Activated gamma-delta T cell (primary cell): ENCODE results near the gene GJE1.

Experiments used
- DNase-seq: peaks from one replicate; lab custom pipeline; 2025; lab: John Stamatoyannopoulos, UW

The GJE1 gene

GRCh38 chr6:142165227-142165626 is 32.5 kb downstream of the GJE1 start:
- no peak for DNase-seq

DNA sequence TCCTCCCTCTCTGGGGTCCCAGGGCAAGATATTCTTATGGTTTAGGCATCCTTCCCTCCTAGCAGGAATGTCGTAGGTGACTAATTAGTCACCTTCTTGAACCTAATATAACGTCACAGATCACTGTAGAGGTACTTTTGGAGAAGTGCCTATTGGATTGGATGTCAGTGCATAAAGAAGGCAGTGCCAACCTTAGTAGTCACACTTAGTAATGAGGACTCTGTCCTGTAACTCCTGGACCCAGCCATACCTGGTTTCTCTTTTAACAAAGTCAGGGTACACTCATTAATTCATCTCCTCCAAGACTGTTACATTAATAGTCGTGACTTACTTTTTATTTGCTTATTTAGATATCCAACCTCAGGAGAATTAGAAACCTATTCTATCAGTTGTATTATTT is 34.3 kb downstream of the GJE1 start:
- no peak for DNase-seq

GRCh38 chr6:142167486-142167885 is 34.8 kb downstream of the GJE1 start:
- DNase-seq: no peak

DNA sequence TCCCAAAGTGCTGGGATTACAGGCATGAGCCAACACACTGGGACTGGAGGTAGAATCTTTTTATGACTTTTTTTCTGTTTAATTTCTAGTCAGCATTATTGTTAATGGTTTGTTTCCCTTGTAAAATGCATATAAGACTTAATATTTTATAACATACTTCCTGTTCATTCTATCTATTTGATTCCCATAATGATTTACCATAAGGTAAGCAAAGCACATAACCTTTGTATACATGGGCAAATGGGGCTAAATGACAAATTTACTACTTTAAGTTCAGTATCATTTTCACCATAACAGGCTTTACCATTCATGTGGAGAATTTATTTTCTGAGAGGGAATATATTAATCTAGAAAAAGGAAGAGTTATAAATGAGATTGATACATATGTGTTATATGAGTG is 38.6 kb downstream of the GJE1 start:
- no peak for DNase-seq

GRCh38 chr6:142172758-142173157 is 40.0 kb downstream of the GJE1 start:
- DNase-seq: no peak

DNA sequence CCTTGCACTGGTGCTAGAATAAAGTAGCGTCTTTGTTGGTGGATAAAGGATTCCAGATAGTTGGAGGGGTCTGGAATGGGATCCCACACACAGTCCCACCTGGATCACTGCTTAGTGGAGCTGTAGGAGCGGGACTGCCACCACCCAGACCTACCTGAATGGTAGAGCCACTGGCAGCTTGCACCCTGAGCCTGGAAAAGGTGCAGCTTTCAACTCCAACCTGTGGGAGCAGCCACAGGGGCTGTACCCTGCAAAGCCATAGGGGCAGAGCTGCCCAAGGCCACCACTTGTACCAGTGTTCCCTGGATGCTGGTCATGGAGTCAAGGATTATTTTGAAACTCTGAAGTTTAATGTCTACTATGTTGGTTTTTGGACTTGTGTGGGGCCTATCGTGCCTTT is 41.3 kb downstream of the GJE1 start:
- DNase-seq: no peak

- DNase-seq: no peak
These were observed 42.0 kb downstream of the GJE1 start for GRCh38 chr6:142174703-142175102.

DNA sequence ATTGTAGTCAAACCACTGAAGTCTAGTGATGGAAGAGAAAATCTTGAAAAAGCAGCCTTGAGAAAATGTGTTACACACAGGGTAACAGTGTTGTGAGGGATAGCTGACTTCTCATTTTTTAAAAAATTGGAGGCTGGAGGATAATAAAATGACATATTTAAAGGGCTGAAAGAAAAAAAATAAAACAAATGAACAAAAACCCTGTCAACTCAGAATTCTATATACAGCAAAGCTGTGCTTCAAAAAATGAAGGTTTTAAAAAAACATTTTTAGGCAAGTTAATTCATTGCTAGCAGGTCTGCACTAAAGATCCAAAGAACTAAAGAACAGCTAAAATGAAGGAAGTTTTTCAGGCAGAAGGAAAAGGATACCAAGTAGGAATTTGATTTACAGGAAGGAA is 45.4 kb downstream of the GJE1 start:
- no peak for DNase-seq

DNA sequence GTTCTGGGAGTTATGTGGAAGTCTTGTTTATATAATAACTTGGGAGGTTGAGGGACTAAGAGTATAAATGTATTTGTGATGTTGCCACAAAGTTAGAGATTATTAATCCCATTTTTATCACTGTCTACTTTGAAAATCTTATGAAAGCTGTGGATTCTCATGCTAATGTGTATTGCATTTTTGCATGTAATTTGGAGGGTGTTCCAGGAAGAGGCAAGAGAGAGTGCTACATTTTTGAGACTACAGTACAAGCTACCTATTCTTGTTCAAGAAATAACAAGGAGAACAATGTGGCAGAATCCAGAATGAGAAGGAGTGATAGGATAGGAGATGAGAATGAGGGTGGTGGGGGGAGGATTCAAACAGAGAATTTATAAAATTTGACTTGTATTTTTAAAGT is 49.3 kb downstream of the GJE1 start:
- no peak for DNase-seq

GRCh38 chr6:142183351-142183750 is 50.6 kb downstream of the GJE1 start:
- DNase-seq: no peak

GRCh38 chr6:142184307-142184706 is 51.6 kb downstream of the GJE1 start:
- DNase-seq: no peak
